ENCODE data around the gene TUBGCP2. TPM values are rescaled to one million over a fixed set of nuclear protein-coding genes. Genes with fewer than 3 reads are reported as not detected.

TUBGCP2 gene
- polyA plus RNA-seq, 3 donors: 25.9 to 78.6 (median 39.3) TPM

GRCh38 chr10:133276435-133277201, 32.1 kb downstream of the TUBGCP2 start, which contains the start of gene ADAM8:
ADAM8 (minus strand) TSS chr10:133276868; CDS start chr10:133276817, 51 bp downstream.
- Histone ChIP-seq H3K79me2 (ENCODE audit: insufficient read depth, low read length) (peaks cover 36% of the 10 kb centered on the region), H3K4me3 (replicated peaks in 1 of 3; ENCODE audit: low read depth in 2 of 3, low read length in 3 of 3) (peak within 1 kb of the TSS; percentile 61 to 94 (median 81)), H4K20me1 (ENCODE audit: insufficient read depth, low read length) (peaks cover 44% of the 10 kb centered on the region), H3K9ac (ENCODE audit: insufficient read depth, low read length, poor library complexity, severe bottlenecking) (peak within 1 kb of the TSS; percentile 97), H3K4me1 (ENCODE audit: control insufficient read depth in 1 of 2, insufficient read depth in 2 of 2, low read length in 2 of 2) (peaks cover 73 to 83% of the 10 kb centered on the region in 2 donors), H3K9me3 (replicated peaks in 1 of 2; ENCODE audit: control insufficient read depth in 1 of 2, insufficient read depth in 1 of 2, low read length in 2 of 2) (no peaks in the 10 kb centered on the region), H3K36me3 (replicated peaks in 1 of 2; ENCODE audit: control insufficient read depth in 1 of 2, insufficient read depth in 2 of 2, low read length in 2 of 2) (peaks cover 28 to 34% of the 10 kb centered on the region in 2 donors), H3K27me3 (ENCODE audit: control insufficient read depth in 2 of 2, insufficient read depth in 2 of 2, low read length in 2 of 2) (no peaks in the 10 kb centered on the region), H3K27ac (ENCODE audit: low read depth in 1 of 2, low read length in 2 of 2) (peak within 1 kb of the TSS; percentile 96 to 99), H2AFZ (ENCODE audit: insufficient read depth, low read depth, low read length, poor library complexity, severe bottlenecking) (no peak within 1 kb of the TSS), H3K4me2 (replicated peaks; ENCODE audit: extremely low read depth, low read length, poor library complexity, severe bottlenecking) (peak within 1 kb of the TSS; percentile 99)
- 1% methylated on average over 60 of the region's 63 CpGs for WGBS (ENCODE audit: insufficient coverage)
- peak within 1 kb of the TSS; percentile 99 to 100 (median 100) for H3K27ac Mint-ChIP-seq
- intact Hi-C loops (cut with micrococcal nuclease): no loop called here
- peaks cover 0 to 18% (median 2%) of the 10 kb centered on the region in 3 donors for H3K27me3 Mint-ChIP-seq (ENCODE audit: low read depth in 3 of 3)
- peaks cover 25 to 34% of the 10 kb centered on the region in 2 donors for H3K36me3 Mint-ChIP-seq
- peak within 1 kb of the TSS; percentile 90 to 91 for H3K4me3 Mint-ChIP-seq
- DNase-seq: peak; percentile 59 to 65 (median 61)
- H3K4me1 Mint-ChIP-seq: peaks cover 57% of the 10 kb centered on the region
- H3K9me3 Mint-ChIP-seq: peaks cover 0 to 2% (median 0%) of the 10 kb centered on the region in 7 donors
- no peak for TF ChIP-seq CTCF (IDR thresholded peaks at IDR 0.05)

DNA sequence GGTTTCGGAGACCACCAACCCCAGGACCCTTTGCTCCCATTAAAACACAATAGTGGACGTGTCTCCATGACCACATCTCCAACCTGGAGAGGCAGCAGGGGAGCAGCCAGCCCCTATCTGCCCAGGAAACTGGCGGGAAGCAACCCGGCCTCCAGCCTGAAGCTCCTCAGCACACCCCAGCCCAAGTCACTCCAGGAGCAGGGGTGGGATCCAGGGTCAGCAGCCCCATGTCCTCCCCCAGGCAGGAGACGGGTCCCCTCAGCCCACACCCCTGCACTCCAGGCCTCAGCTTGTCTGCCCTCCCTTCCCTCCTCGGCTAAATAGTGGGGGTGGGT, 32.6 kb downstream of the TUBGCP2 start:
- peaks cover 0 to 2% (median 0%) of the 10 kb centered on the region in 7 donors for H3K9me3 Mint-ChIP-seq

More for the DNA sequence above, 32.6 kb downstream of the TUBGCP2 start:
- H3K9ac ChIP-seq (ENCODE audit: insufficient read depth, low read length, poor library complexity, severe bottlenecking): peak overlapping the region; percentile 97
- H2AFZ ChIP-seq (ENCODE audit: insufficient read depth, low read depth, low read length, poor library complexity, severe bottlenecking): no peak overlapping the region
- peak overlapping the region; percentile 99 for H3K4me2 ChIP-seq (replicated peaks; ENCODE audit: extremely low read depth, low read length, poor library complexity, severe bottlenecking)
- Mint-ChIP-seq H3K36me3 (peaks cover 23 to 33% of the 10 kb centered on the region in 2 donors), H3K4me3 (peak overlapping the region; percentile 90 to 91), H3K27ac (peak overlapping the region; percentile 87 to 96 (median 94)), H3K27me3 (ENCODE audit: low read depth in 3 of 3) (peaks cover 0 to 18% (median 2%) of the 10 kb centered on the region in 3 donors), H3K4me1 (peaks cover 55% of the 10 kb centered on the region)
- H3K27ac ChIP-seq (ENCODE audit: low read depth in 1 of 2, low read length in 2 of 2): peak overlapping the region; percentile 82 to 99
- peaks cover 29 to 34% of the 10 kb centered on the region in 2 donors for H3K36me3 ChIP-seq (replicated peaks in 1 of 2; ENCODE audit: control insufficient read depth in 1 of 2, insufficient read depth in 2 of 2, low read length in 2 of 2)
- H3K27me3 ChIP-seq (ENCODE audit: control insufficient read depth in 2 of 2, insufficient read depth in 2 of 2, low read length in 2 of 2): no peaks in the 10 kb centered on the region
- no peak for DNase-seq
- H4K20me1 ChIP-seq (ENCODE audit: insufficient read depth, low read length): peaks cover 49% of the 10 kb centered on the region
- H3K4me1 ChIP-seq (ENCODE audit: control insufficient read depth in 1 of 2, insufficient read depth in 2 of 2, low read length in 2 of 2): peaks cover 70 to 77% of the 10 kb centered on the region in 2 donors
- TF ChIP-seq CTCF (IDR thresholded peaks at IDR 0.05): no peak
- H3K9me3 ChIP-seq (replicated peaks in 1 of 2; ENCODE audit: control insufficient read depth in 1 of 2, insufficient read depth in 1 of 2, low read length in 2 of 2): no peaks in the 10 kb centered on the region
- WGBS (ENCODE audit: insufficient coverage): 9% methylated on average over 3 of the region's 6 CpGs
- peaks cover 36% of the 10 kb centered on the region for H3K79me2 ChIP-seq (ENCODE audit: insufficient read depth, low read length)
- H3K4me3 ChIP-seq (replicated peaks in 1 of 3; ENCODE audit: low read depth in 2 of 3, low read length in 3 of 3): peak overlapping the region; percentile 61 to 94 (median 81)
- intact Hi-C loops (cut with micrococcal nuclease): no loop called here

Measured in CD14-positive monocyte (primary cell).